GM06990 (cell line): ENCODE measurements around the gene FAM171A1.

Source experiments
- DNase-seq: peaks from one replicate; pipeline ENCODE4 v3.0.0-alpha.2; 2011; ENCODE audit not compliant: insufficient read length; ENCODE audit errors: extremely low read depth
- H3K27me3 ChIP-seq: replicated peaks from 2 replicates; pipeline ENCODE4 v1.6.0; 2011; ENCODE audit warnings: low read length; ENCODE audit not compliant: control insufficient read depth, insufficient read depth
- H3K36me3 ChIP-seq: 2 replicates; pipeline ENCODE4 v1.5.1; 2011; ENCODE audit warnings: low read length; ENCODE audit not compliant: control insufficient read depth, insufficient read depth
- H3K4me3 ChIP-seq: replicated peaks from 2 replicates; pipeline ENCODE4 v1.5.1; 2011; ENCODE audit warnings: low read depth, mild to moderate bottlenecking, control low read depth, low read length
- TF ChIP-seq, protein P1 (sequence below): IDR thresholded peaks from 2 replicates; pipeline ENCODE4 v1.5.1; 2011; ENCODE audit warnings: low read length, control low read depth, mild to moderate bottlenecking, inconsistent platforms; ENCODE audit not compliant: insufficient read depth, poor library complexity, severe bottlenecking

Gene FAM171A1

DNA sequence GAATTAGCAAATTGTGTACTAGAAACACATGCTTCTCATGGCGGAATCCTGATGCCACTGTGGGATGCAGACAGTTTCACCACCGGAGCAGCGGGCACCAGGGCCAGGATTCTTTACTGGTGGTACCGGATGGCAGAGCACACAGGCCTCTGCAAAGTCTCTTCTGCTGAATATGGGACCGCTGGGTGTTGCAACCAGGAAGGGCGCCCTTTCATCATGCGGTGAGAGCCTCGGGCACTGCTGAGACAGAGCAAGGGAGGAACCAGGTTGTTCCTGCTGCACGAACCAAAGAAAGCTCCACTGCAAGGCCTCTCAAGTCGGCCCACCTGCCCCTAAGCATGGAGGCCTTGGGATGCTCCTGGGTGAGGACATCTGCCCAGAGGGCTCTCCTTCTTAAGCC, 145.6 kb downstream of the FAM171A1 start:
- TF ChIP-seq, protein P1, sequence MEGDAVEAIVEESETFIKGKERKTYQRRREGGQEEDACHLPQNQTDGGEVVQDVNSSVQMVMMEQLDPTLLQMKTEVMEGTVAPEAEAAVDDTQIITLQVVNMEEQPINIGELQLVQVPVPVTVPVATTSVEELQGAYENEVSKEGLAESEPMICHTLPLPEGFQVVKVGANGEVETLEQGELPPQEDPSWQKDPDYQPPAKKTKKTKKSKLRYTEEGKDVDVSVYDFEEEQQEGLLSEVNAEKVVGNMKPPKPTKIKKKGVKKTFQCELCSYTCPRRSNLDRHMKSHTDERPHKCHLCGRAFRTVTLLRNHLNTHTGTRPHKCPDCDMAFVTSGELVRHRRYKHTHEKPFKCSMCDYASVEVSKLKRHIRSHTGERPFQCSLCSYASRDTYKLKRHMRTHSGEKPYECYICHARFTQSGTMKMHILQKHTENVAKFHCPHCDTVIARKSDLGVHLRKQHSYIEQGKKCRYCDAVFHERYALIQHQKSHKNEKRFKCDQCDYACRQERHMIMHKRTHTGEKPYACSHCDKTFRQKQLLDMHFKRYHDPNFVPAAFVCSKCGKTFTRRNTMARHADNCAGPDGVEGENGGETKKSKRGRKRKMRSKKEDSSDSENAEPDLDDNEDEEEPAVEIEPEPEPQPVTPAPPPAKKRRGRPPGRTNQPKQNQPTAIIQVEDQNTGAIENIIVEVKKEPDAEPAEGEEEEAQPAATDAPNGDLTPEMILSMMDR, result no peak
- no peaks in the 10 kb centered on the region for H3K36me3 ChIP-seq
- H3K4me3 ChIP-seq, result no peak overlapping the region
- H3K27me3 ChIP-seq, result no peaks in the 10 kb centered on the region
- no peak for DNase-seq

DNA sequence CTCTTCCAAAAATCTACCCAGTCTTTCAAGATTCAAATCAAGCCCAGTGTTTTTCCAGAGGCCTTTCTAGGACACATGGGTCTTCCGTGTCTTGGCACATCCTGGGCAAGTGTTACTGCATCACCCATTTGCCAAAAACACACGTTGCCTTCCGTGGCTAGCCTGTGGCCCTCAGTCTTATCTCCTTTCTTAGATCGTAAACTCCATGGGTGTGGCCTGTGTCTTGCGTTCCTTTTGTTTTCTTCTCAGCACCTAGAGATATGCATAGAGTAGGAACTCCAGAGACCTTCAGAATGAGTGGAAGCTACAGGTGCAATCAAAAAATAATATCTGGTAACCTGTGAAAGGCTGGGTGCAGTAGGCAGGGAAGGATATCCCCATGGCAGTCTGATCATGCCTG, 146.1 kb downstream of the FAM171A1 start:
- TF ChIP-seq, protein P1, result no peak
- Histone ChIP-seq H3K4me3 (no peak overlapping the region), H3K27me3 (no peaks in the 10 kb centered on the region), H3K36me3 (no peaks in the 10 kb centered on the region)
- no peak for DNase-seq

DNA sequence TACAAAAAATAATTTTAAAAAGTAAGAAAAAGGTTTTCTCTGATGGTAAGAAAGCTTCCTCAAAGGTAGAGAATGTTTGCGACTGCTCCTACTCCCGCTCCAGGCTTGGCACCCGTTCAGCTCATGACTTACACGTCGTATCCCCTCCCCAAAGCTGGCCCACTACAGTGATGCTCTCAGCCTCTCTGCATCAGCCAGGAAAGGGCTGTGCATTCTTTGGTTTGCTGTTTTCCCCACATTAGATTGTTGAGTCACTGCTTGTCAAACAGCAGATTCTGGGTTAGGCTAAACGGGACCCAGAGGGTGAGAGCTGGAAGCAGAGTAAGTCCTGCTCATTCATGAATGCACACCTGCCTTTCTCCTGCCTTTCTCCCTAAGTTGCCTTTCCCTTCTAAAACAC, 147.9 kb downstream of the FAM171A1 start:
- DNase-seq, result no peak

GRCh38 chr10:15222511-15222910, 148.6 kb downstream of the FAM171A1 start:
- DNase-seq, result no peak
- TF ChIP-seq, protein P1, result no peak
- no peaks in the 10 kb centered on the region for H3K36me3 ChIP-seq

More for the DNA sequence above, 147.9 kb downstream of the FAM171A1 start:
- Histone ChIP-seq H3K36me3 (no peaks in the 10 kb centered on the region), H3K4me3 (no peak overlapping the region), H3K27me3 (no peaks in the 10 kb centered on the region)
- TF ChIP-seq, protein P1, result no peak

GRCh38 chr10:15220445-15220844, 150.6 kb downstream of the FAM171A1 start:
- DNase-seq, result no peak
- TF ChIP-seq, protein P1, result no peak
- no peaks in the 10 kb centered on the region for H3K36me3 ChIP-seq
- H3K4me3 ChIP-seq, result no peak overlapping the region
- H3K27me3 ChIP-seq, result no peaks in the 10 kb centered on the region

More at GRCh38 chr10:15222511-15222910, 148.6 kb downstream of the FAM171A1 start:
- Histone ChIP-seq H3K27me3 (no peaks in the 10 kb centered on the region), H3K4me3 (no peak overlapping the region)

DNA sequence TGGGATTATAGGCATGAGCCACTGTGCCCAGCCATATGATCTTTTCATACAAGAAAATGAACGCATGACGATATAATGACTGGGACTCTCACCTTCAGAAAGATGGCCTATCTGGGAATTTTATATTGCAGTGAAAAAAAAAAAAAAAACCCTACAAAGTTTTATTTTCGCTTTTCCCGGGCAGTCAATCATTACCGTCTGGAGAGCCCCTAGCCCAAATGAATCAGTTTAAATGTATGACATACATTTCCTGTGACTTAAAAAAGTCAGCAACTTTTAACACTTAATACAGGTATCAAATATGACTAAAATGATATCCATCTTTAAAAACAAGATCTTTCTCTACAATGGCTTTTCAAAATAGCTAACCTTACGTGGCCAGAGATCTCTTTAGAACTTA, 154.4 kb downstream of the FAM171A1 start:
- no peak for DNase-seq
- Histone ChIP-seq H3K4me3 (no peak overlapping the region), H3K36me3 (no peaks in the 10 kb centered on the region), H3K27me3 (no peaks in the 10 kb centered on the region)
- TF ChIP-seq, protein P1, result no peak
